HG02970 (cell line): ENCODE measurements around the gene PHF14.
"Not testable (repeated sequence)": the region's sequence is repeated elsewhere in the genome, so short reads cannot be mapped to it uniquely, and the experiment has no call there.

Source experiments
- ATAC-seq: cut with Tn5 transposase; IDR thresholded peaks from one replicate; pipeline ENCODE4 v1.9.1; 2021; ENCODE audit warnings: mild to moderate bottlenecking, moderate library complexity, moderate number of reproducible peaks; ENCODE audit not compliant: unreplicated experiment, low FRiP score

PHF14 gene, protein sequence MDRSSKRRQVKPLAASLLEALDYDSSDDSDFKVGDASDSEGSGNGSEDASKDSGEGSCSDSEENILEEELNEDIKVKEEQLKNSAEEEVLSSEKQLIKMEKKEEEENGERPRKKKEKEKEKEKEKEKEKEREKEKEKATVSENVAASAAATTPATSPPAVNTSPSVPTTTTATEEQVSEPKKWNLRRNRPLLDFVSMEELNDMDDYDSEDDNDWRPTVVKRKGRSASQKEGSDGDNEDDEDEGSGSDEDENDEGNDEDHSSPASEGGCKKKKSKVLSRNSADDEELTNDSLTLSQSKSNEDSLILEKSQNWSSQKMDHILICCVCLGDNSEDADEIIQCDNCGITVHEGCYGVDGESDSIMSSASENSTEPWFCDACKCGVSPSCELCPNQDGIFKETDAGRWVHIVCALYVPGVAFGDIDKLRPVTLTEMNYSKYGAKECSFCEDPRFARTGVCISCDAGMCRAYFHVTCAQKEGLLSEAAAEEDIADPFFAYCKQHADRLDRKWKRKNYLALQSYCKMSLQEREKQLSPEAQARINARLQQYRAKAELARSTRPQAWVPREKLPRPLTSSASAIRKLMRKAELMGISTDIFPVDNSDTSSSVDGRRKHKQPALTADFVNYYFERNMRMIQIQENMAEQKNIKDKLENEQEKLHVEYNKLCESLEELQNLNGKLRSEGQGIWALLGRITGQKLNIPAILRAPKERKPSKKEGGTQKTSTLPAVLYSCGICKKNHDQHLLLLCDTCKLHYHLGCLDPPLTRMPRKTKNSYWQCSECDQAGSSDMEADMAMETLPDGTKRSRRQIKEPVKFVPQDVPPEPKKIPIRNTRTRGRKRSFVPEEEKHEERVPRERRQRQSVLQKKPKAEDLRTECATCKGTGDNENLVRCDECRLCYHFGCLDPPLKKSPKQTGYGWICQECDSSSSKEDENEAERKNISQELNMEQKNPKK

DNA sequence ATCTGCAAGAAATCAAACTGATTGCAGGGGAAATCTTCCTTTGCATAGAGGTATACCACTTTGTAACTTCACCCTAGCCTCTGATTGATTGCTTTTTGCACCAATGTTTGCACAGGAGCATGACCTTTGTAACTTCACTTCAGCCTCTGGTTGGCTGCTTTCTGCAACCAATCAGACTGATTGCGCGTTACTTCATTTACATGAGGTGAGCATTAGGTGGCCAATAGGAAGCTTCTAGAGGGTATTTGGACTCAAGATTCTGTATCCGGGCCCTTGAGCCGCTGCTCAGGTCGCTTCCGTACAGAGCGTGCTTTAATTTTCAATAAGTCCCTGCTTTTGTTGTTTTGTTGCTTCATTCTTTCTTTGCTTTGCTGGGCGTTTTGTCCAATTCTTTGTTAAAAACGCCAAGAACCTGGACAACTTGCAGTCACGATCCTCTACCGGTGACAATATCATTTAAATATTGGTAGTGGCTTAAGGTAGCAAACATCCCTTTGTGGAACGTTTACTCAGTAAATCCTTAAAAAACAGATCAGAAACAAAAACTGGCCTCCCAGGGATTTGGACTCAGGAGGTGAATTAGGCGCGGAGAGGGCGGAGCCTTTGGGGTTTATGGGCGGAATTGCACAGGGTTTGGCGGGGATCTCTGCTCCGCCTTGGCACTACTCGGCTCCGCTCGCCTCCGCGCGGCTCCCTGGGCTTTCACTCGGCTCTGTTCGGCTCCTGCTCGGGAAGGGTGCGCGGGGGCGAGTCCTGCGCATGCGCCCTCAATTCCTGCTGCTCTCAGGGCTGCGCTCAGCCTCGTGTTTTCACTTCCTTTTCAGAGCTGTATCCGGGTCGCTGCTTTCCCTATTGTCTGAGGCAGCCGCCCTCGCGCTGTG, at the start of gene PHF14:
TSS of gene PHF14 (plus strand) at position 812 of the 881 bp plus-strand sequence. CDS start 452 bp downstream, outside the sequence.
- peak; percentile 99 for ATAC-seq

DNA sequence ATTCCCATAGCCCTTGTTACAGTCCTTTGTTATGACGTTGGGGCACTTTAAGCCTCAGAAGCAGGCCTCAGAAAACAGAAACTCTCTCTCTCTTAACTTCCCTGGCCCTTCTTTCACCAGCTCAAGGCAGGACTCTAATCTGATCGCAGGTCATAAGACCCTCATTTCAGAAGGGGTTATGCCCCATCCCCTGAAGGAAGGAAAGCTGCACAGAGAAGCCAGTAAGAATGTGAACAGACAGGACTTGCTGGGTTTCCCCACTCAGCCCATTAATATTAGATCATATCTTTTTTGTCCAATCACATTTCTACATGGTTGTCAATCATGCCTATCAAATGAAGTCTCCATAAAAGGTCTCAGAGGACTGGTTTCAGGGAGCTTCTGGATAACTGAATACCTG, 49.3 kb upstream of the PHF14 start:
- ATAC-seq, result no peak

DNA sequence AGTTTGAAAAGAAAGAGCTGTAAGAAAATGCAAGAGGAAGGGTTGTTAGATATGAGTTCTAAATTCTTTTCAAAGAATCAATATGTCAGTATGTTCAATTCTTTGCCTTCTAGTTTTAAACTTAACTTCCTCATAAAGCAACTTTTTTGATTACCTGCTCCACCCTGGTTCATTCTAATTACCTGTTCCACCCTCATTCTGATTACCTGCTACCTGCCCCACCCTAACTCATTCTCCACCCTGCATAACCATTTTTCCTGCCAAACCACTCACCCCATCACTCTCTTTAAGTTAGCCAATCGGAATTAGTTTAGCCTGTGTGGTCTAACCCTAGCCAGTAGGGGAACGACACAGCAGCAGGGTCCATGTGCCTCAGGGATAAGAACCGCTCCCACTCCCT, 45.5 kb upstream of the PHF14 start:
- ATAC-seq, result not testable (repeated sequence)

DNA sequence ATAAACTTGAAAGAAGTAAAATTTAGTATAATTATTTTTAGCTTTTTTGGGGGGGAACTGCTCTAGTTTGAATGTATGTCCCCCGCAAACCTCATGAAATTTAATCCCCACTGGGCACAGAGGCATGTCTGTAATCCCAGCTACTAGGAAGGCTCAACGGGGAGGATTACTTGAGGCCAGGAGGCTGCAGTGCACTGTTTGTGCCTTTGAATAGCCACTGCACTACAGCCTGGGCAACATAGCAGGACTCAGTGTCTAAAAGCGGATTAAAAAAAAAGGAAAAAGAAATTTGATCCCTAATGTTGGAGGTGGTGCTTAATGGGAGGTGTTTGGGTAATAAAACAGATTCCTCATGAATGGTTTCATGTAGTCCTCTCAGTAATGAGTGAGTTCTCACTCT, 43.1 kb upstream of the PHF14 start:
- no peak for ATAC-seq

DNA sequence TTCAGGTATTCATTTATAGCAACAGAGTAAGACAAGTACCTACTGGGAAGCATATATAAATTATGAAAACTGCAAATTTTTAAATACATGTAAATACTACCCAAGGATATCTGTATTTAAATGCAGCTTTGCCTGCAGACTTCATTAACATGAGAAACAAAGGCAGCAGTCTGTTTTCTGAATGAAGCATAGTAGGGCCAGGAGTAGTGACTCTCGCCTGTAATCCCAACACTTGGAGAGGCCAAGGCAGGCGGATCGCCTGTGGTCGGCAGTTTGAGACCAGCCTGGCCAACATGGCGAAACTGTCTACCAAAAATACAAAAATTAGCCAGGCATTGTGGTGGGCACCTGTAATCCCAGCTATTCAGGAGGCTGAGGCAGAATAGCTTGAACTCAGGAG, 42.5 kb upstream of the PHF14 start:
- ATAC-seq, result no peak

DNA sequence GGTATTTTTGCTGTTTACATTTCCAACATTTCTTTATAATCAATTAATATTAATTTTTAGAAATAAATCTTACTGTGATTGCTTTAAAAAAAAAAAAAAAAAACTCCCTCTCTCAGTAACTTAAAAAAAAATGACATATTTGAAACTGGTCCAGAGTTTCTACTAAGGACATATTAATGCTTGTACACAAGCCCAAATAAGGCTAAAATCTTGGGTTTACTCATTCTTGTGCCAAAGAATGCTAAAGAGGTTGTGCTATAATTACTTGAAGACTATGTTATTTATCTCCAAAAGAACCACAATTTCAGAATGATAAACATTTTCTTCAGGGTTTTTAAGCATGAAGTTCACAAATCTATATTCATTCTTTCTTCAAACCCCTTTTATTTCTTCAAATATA, 39.4 kb upstream of the PHF14 start:
- ATAC-seq, result no peak

DNA sequence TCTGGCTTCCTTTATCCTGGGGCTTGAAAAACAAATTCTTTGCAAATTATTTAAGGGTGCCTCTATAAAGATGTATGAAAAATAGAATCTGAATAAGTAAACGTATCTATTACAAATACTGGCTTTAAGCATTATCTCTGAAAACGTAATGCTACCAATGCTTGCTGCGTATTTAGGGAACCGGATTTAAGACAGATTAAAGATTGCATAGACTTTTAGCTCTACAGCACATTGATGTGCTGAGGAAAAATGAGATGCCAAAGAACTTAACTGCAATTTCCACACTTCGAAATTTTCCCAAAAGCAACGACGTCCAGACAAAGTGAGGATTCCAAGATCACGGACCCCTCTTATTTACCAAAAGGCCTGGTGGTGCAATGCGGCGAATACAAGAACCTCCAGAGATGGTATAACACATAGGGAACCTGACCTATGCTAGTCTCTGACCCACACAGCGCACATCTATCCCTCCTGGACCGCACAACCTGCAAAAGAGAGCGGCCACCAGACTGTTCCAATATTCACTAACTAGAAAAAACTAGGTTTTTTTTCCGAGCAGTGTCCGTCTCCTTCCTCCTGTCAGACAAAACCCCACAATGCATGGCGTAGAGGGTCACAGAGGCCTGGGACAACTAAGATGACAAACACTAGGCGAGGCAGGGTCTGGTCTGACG, 34.3 kb upstream of the PHF14 start:
- peak; percentile 15 for ATAC-seq

DNA sequence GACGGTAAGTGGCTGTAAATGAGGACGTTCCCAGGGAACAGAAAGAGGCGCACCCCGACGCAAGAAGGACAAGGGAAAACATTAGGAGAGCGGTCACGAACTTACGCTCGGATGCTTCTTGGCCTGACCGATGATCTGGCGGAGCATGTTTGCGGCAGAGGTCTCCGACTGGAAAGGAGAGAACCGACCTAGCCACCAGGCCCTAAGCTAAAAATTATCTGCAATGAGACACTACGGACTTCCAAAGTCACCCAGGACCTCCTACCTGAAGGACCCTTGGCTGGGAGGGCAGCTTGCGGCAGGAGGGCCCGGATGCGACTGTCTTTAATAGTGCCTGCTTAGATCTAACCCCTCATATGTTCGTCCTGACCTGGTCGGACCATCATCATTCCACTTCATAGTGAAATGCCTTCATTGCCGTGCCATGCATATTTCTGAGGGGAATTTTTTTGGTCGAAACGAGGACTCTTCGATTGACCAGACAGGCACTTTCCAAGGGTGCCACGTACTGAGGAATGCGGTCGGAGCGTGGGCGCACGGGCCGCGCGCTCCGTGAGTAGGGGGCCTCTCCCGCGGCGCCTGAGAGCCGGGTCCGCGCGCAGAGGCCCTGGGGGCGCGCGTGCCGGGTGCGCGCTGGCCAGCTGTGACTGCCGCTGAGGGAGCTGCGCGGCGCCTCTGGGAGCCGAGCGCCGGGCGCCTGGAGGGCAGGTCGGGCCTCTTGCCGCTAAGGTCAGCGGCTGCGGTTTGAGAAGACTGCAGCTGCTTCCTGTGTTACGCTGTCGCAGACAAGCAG, 33.6 kb upstream of the PHF14 start:
- peak; percentile 96 for ATAC-seq

DNA sequence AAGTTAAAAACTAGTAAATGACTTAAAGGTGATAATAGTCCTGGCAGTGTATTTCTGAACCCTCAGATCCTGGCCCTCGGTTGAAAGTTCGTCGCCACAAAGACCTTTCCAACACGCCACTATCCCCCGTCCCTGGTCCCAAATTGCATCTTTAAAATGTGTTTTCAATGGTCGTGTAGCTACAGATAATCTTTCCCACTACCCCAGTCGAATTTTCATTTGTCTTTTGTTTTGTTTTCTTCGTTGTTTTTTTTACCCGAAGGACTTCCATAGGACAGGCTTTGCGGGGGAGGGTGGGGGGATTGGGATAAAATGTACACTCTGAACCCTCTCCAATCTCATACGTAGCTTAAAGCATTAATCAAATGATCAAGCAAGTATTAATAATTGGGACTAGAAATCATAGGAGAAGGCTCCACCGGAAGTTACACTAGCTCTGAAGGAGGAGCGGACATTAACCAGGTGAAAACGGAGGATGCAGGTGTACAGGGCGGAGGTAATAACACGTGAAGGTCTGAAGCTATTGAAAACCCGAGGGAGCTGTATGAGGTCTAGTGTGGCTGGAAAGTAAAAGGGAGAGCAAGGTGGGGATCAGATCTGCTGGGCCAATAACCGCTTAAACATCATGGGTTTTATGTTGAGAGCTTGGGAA, 32.8 kb upstream of the PHF14 start:
- no peak for ATAC-seq

DNA sequence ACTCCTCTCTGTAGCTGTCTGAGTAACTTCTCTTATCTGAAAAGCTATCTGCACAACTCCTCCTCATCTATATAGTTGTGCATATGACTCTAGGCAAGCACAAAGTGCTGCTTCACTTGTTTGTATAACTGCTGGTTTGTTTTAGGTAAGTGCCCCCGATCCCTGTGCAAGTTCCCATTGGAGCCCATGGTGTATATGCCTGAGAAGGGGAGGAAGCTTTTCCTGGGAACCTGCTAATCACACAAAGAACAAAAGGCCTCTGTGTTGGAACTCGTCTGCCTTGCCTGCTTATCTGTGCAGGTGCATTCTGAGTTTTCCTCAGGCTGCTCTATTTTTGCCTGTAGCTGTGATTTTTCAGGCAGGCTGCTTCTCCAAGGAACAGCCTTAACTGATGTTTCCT, 23.2 kb upstream of the PHF14 start:
- ATAC-seq, result no peak

DNA sequence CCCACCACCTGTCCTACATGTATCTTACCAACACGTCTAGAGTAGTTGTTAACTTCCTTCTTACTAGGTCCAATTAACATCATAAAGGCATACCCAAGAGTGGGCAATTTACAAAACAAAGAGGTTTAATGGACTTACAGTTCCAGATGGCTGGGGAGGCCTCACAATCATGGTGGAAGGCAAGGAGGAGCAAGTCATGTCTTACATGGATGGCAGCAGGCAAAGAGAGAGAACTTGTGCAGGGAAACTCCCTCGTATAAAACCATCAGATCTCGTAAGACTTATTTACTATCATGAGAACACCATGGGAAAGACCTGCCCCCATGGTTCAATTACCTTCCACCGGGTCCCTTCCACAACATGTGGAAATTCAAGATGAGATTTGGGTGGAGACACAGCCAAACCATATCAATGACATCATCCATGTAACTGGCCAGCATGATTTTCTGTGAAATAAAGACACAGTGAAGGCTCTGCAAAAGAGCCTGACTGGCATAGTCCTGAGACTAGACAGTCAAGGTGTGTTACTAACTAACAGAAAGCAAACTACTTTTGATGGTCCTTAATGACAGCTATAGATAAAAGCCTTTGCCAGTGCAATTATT, 22.6 kb upstream of the PHF14 start:
- ATAC-seq, result not testable (repeated sequence)

DNA sequence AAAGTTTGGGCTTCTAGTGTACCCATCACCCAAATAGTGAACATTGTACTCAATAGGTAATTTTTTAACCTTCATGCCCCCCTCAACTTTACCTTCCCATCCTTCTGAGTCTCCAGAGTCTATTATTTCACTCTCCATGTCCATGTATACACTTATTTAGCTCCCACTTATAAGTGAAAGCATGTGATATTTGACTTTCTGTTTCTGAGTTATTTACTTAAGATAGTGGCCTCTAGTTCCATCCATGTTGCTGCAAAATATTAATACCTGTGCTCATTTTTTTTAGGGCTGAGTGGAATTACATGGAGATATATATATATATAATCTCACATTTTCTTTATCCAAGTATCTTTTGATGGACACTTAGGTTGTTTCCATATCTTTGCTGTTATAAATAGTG, 21.1 kb upstream of the PHF14 start:
- ATAC-seq, result no peak

DNA sequence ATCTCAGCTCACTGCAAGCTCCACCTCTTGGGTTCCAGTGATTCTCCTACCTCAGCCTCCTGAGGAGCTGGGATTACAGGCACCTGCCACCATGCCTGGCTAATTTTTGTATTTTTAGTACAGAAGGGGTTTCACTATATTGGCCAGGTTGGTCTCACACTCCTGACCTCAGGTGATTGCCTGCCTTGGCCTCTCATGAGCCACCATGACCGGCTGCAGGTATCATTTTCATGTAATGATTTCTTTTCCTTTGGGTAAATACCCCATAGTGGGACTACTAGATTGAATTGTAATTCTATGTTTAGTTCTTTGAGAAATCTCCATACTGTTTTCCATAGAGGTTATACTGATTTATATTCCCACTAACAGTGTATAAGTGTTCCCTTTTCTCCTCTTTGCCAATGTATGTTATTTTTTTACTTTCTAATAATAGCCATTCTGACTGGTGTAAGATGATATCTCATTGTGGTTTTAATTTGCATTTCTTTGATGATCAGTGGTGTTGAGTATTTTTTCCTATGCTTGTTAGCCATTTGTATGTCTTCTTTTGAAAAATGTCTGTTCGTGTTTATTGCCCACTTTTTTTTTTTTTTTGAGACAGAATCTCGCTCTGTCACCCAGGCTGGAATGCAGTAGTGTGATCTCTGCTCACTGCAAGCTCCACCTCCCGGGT, 20.5 kb upstream of the PHF14 start:
- ATAC-seq, result not testable (repeated sequence)

DNA sequence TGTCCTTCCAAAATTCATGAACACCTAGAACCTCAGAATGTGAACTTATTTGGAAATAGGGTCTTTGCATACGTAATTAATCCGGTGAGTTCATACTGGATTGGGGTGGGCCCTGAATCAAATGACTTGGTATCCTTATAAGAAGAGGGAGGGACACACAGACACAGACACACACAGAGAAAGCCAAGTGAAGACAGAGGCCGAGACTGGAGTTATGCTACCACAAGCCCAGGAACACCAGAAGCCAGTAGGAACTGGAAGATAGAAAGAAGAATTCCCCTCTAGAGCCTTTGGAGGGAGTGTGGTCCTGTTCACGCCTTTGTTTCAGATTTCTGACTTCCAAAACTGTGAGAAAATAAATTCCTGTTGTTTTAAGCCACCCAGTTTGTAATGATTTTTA, 17.1 kb upstream of the PHF14 start:
- ATAC-seq, result no peak

DNA sequence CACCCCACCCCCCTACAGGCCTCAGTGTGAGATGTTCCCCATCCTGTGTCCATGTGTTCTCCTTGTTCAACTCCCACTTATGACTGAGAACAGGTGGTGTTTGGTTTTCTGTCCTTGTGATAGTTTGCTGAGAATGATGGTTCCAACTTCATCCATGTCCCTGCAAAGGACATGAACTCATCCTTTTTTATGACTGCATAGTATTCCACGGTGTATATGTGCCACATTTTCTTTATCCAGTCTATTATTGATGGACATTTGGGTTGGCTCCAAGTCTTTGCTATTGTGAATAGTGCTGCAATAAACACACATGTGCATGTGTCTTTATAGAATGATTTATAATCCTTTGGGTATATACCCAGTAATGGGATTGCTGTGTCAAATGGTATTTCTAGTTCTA, 13.4 kb upstream of the PHF14 start:
- ATAC-seq, result not testable (repeated sequence)

DNA sequence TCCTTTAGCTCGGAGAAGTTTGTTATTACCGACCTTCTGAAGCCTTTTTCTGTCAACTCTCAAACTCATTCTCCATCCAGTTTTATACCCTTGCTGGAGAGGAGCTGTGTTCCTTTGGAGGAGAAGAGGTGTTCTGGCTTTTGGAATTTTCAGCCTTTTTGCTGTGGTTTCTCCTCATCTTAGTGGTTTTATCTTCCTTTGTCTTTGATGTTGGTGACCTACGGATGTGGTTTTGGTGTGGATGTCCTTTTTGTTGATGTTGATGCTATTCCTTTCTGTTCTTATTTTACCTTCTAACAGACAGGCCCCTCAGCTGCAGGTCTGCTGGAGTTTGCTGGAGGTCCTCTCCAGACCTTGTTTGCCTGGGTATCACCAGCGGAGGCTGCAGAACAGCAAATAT, 8.7 kb upstream of the PHF14 start:
- ATAC-seq, result not testable (repeated sequence)

DNA sequence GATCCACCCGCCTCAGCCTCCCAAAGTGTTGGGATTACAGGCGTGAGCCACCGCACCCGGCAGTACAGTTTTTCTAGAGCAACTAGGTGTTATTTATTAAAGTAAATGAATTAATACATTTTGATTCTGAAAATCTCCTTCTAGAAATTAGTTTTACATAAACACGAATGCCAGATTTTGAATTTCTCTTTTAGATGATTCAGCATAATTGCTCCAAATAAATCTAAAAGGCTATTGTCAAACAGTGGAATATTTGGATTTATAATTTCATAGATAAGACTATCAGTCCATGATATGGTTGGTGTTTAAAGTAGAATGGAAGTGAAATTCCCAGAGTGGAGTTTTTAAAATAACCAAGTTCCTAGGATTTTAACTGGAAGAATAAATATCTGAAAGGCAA, 1.5 kb upstream of the PHF14 start:
- no peak for ATAC-seq
